Germinal center (tissue), 1 donor: ENCODE measurements around the gene LINC01488.
A peak's percentile ranks its signal among the peaks of the same experiment; 100 is the strongest.

Experiments
- DNase-seq: peaks from one replicate; pipeline ENCODE4 v3.0.0; 2012; ENCODE audit warnings: mixed read lengths, low spot score

LINC01488 gene

GRCh38 chr11:69481393-69481844 lies at the start of gene LINC01488:
TSS of gene LINC01488 (plus strand) at chr11:69481663.
- DNase-seq = no peak

DNA sequence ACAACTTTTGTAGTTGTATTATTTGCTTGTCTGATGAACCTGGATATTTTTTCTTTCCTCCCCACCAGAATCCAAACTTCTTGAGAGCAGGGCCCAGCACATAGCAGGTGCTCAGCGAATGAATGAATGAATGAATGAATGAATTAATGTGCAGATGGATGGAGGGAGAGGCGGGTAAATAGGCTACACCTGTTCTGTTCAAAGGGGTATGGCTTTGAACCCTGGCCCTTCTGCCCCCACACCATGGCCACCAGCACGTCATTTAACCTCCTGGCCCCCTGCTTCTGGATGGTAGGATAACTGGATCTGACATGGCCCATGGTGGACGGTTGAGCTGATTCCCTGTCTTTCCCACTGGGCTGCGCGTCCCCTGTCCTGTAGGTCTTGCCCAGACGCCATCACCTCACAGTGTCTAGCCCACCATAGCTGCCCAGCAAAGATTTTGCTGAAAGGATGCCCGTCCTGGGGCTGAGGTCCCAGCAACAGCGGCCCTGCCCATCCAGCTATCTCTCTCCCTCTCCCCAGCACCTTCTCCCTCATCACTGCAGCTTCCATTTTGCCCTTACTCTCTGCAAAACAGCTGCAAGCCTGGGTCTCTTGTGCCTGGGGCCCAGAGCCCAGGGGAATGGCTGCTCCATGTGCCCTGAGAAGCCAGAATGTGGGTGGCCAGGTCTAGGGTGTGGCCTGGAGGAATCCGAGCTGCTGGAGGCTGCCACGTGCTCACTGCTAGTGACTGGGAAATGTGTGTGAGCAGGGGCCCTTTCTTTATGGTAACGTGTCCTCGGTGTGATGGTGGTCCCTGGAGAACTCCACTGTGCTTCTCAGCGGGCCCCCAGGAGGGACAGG lies 49.3 kb upstream of the LINC01488 start:
- DNase-seq = no peak

DNA sequence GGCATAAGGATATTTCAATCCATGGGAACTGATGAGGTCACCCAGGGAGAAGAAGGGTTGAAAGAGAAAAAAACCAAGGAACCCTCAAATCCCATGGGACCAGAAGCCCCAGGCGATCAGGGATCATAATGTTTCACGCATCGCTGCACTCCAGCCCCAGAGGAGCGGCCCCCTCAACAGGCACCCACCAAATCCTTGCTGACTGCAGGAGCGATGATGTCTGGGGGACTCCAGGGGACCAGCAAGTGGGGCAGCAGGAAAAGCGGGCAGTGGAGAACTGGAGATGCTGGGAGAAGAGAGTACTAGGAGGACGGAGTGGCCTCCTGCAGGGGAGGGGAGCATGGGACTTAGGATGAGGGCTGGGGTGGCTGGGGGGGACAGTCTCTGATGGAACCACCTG lies 47.7 kb upstream of the LINC01488 start:
- no peak for DNase-seq

DNA sequence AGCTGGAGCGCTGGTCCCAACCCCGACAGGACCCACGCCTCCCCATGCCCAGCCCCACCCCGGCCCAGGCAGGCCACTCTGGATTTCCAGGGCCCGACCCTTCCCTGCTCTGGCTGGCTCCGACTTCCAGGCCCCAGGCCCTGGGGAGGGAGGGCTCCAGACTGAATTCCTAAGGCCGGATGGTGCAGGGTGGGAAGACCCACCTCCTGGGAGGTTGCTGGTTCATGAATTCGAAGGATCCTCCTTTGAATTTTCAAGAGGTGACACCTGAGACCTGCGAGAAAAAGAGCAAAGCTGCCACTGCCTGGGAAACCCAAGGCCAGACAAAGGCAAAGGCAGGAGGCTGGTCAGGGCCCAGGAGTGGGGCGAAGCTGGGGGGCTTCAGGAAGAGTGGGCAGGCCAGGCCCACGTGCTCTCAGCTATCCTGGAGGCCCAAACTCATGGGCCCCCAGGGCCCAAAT lies 47.0 kb upstream of the LINC01488 start:
- DNase-seq = no peak

GRCh38 chr11:69435161-69435986 lies 46.1 kb upstream of the LINC01488 start:
- DNase-seq = no peak

DNA sequence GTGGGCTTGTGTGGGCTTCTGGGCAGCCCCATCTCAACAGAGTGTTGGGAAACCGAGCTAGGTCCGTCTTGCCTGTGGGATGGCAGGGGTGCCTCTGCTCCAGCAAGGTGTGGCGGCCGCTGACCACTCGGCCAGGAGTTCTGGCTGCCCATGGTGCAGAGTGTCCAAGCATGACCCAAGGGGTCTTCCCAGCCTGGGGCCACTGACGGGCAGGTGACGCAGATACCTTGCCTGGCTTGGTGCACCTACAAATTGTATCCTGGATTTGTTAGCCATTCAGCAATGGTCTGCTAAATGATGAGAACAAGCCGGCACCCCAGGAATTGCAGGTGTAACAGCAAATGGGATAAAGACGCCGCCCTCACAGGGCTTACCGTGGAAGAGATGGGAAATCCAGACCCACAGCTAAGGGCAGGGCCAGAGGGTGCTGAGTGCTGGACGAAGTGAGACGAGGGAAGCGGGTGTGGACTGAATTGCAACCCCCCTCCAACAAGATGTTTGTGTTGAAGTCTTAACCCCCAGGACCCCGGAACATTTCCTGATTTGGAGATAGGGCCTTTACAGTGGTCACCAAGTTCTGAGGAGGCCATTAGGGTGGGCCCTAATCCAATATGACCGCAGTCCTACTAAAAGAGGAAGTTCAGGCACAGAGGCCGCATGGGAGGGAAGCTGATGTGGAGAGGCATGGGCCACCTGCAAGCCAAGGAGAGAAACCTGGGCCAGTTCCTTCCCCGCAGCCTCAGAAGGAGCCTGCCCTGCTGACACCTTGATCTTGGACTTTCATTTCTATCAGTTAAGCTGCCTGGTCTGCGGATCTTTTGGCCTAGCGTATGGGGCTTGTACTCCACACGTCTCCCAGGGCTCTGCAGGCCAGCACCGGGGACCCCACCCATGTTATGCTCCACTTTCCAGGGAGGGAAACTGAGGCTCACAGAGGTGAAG lies 45.2 kb upstream of the LINC01488 start:
- DNase-seq = no peak

GRCh38 chr11:69437001-69437875 lies 44.2 kb upstream of the LINC01488 start:
- DNase-seq = no peak

- no peak for DNase-seq
Measured at GRCh38 chr11:69437876-69438205, 43.6 kb upstream of the LINC01488 start.

- DNase-seq = no peak
Measured at GRCh38 chr11:69438286-69438920, 43.1 kb upstream of the LINC01488 start.

- no peak for DNase-seq
Measured at GRCh38 chr11:69439127-69439526, 42.3 kb upstream of the LINC01488 start.

DNA sequence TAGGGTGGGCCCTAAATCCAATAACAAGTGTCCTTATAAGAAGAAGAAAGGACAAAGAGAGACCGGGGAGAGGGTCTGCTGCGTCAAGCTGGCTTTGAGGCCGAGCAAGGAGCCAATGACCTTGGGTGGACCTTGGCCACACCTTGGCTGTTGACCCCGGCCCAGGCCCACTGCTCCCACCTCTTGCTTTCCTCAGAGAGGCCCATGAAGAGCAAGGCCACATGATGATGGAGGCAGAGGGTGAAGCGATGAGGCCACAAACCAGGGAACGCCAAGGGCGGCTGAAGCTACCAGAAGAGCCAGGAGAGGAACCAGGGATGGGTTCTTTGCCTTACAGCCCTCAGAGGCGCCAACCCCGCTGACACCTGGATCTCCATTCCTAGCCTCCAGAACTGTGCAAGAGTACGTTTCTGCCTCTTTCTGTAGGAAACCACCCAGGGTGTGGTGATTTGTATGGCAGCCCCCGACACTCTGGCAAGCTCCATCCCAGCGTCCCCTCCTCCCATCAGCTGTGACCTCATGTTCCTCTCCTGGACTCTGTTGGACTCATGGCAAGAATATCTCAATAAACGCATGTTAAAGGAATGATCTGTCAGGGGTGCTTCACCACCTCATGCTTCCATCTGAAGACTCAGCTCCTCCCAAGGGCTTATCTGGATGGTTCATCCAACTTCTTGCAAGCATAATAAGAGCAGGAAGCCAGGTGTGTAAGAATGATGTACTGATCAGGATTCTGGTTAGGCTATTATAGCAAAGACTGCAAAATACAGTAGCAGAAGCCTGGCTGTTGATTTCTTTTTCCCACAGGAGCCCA lies 41.6 kb upstream of the LINC01488 start:
- DNase-seq = no peak

DNA sequence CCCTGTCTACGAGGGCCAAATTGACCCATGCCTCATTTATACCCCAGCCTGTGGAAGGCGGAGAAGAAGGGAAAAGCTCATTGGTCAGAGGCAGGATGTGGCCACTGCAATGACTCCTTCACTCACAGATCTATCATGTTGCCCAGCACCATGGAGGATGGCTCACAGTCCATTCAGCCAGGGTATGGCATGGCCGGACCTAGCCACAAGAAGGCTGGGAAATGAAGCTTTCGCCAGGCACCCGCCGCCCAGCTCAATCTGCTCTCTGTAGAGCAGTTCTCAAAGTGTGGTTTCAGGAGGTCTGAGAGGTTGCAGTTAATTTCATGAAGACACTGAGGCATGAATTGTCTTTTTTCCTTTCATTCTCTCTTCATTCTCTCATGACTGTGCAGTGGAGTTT lies 40.6 kb upstream of the LINC01488 start:
- no peak for DNase-seq

GRCh38 chr11:69442012-69442806 lies 39.3 kb upstream of the LINC01488 start:
- no peak for DNase-seq

- DNase-seq = no peak
Measured at GRCh38 chr11:69442807-69443137, 38.7 kb upstream of the LINC01488 start.

DNA sequence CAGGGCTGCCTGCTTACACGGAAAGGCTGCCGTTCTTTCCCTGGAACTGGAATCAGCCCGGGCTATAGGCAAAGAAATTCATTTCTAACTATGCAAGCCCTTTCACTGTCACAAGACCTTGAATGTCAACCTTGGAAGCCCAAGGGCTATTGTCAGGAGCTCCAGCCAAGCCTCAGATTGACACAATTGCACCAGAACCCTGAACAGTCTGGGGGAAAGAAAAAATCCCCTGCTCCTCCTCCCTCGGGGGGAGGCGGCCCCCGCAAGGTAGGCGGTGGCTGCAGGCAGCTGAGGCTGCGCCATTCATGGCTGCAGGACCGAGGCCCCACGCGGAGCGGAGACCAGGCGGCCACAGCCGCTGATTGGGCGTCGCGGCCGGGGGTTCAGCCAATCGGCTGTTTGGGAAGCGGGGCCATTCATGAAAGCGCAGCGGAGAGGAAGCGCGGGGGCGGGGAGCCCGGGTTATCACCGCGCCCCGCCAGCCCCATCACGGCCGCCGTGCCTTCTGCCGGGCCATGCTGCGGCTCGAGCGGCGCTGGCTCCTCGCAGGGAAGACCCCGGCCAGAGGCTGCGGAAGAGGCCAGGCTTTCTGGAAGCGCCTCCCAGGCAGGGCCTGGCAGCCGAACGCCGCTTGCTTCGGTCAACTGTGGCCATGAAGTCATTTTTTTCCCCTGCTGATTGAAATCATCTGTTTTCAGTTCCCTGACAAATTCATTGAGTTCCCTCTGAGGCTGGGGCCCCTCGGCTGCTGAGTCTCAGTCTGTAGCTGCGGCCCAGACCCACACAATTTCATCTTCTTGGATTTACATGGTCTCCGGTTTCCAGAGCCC lies 38.1 kb upstream of the LINC01488 start:
- peak; percentile 97 for DNase-seq

DNA sequence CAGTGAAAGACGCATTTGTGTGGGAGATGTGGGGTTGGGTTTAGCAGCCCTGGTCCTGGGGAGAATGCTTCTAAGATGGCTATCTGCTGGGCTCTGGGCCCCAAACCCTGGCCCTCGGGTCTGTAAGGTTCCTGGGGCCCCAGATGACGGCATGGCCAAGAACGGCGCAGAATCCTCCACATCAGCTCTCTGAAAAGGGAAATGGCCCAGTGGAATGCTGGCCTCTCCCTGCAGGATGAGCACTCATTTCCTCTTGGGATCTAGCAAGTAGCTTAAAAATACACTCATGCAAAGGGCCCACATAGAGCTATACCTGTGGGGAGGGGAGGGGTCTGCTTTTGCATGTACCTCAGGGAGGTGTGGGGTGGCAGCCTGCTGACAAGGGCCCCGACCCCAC lies 37.5 kb upstream of the LINC01488 start:
- no peak for DNase-seq

DNA sequence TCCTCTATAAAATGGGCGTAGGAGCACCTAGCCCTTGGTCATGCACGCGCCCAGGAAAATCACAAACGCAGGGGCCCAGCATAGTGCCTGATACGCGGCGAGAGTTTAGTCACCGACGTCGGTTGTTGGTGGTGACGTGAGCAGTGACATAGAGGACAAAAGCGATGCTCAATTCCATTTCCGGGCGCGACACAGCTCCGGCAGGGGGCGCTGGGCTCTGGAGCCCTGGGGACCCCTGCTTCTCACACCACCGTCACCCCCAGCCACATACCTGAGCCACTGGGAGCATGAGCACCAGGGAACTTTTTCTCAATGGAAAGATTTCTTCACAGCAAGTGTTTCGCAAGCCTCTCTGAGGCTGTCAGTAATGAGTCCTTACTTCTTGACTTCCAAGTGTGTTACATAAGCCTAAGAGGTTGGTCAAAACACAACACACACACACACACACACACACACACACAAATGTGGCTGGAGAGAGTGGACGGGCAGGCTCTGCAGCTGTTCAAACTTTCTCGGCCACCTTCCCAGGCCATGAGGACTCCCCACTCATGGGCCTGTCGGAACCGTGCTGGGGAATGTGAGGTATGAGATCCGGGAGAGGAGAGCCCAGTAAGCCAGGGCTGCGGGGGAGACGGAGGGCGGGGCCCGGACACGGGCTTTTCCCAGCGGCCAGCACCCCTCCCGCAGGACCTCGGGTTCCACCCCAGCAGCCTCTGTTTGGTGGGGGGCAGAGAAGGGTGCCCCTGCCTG lies 36.9 kb upstream of the LINC01488 start:
- DNase-seq = no peak
